Measurements from ENCODE around the gene SCRT2. TPM values are rescaled to one million over a fixed set of nuclear protein-coding genes. Genes with fewer than 3 reads are reported as not detected.

Gene SCRT2
- total and polyA plus RNA-seq, 2 of the 8 experiments (the other 6 are each of a cell fraction or from before 2014, with no cell fraction given): 0.12 to 0.34 TPM

DNA sequence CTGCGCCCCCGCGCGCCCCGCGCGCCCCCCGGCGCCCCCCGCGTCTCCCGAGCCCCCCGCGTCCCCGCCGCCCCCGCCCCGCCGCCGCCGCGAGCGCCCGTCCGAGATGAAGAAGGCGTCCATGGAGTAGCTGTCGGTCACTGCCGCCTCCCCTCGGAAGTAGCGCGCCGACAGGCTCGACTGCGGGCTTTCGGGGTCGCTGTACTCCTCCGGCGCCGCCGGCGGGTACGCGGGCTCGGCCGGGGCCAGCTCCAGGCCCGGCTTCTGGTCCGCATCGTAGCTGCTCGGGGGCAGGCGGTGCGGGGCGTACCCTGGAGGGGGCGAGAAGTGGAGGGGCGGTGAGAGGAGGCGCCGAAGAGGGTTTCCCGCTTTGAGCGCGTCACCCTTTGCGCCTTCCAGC lies 11.5 kb downstream of the SCRT2 start:
- CTCF ChIA-PET (ENCODE audit: partially characterized antibody): interaction anchor here (0.8 to 11.1 kb wide), 6 partner anchors 15 to 76 kb away, joined by 4 to 157 read pairs (median 14); partner anchors contain the start of genes SCRT2 and SRXN1
- no peak overlapping the region for H3K56ac ChIP-seq (replicated peaks; ENCODE audit: insufficient read length, low read depth, low read length)
- 0 out of 2 replicates have a peak overlapping the region, but pooled peaks have one; percentile 0 for H2AK5ac ChIP-seq (ENCODE audit: low read depth, low read length)
- no peak overlapping the region for H4K5ac ChIP-seq (ENCODE audit: insufficient read length, low read depth, low read length)
- H4K20me1 ChIP-seq (replicated peaks in 1 of 2; ENCODE audit: control insufficient read depth in 1 of 2, insufficient read depth in 2 of 2, low read length in 2 of 2): no peaks in the 10 kb centered on the region
- no peak overlapping the region for H3K14ac ChIP-seq (ENCODE audit: insufficient read length)
- no peak overlapping the region for H3K4me3 ChIP-seq (ENCODE audit: extremely low read depth in 1 of 4, insufficient read depth in 2 of 4, low read depth in 3 of 4, low read length in 4 of 4)
- H2BK120ac ChIP-seq (replicated peaks; ENCODE audit: low read depth, low read length): no peak overlapping the region
- no peak overlapping the region for H3K27ac ChIP-seq (ENCODE audit: low read depth, low read length)
- 0 out of 2 replicates have a peak overlapping the region, but pooled peaks have one; percentile 29 for H2BK5ac ChIP-seq (ENCODE audit: low read depth, low read length)
- no peak overlapping the region for H3K9ac ChIP-seq (replicated peaks in 1 of 4; ENCODE audit: extremely low read depth in 1 of 4, low read depth in 3 of 4, low read length in 3 of 4)
- H3K4me1 ChIP-seq (replicated peaks in 1 of 4; ENCODE audit: control insufficient read depth in 3 of 4, insufficient read depth in 4 of 4, low read length in 3 of 4): peaks cover 14 to 36% (median 28%) of the 10 kb centered on the region in 4 experiments
- H3K4me2 ChIP-seq (ENCODE audit: insufficient read depth in 1 of 2, low read depth in 2 of 2, low read length in 2 of 2): 0 out of 4 replicates have a peak overlapping the region, but pooled peaks of 1 of the 2 experiments have one; percentile 4
- H3K4ac ChIP-seq (replicated peaks; ENCODE audit: insufficient read length, low read depth, low read length): no peak overlapping the region
- no peak overlapping the region for H3K18ac ChIP-seq (ENCODE audit: extremely low read depth, low read length)
- no peaks in the 10 kb centered on the region for H3K79me2 ChIP-seq (ENCODE audit: control insufficient read depth in 1 of 2, insufficient read depth in 2 of 2, low read length in 2 of 2)
- no peak overlapping the region for H4K91ac ChIP-seq (replicated peaks; ENCODE audit: insufficient read length, low read length)
- WGBS, 2 experiments (ENCODE audit: extremely low coverage in 1 of 2, insufficient coverage in 1 of 2, insufficient read length in 1 of 2, insufficient replicate concordance in 2 of 2, low coverage in 1 of 2, low lambda C conversion rate in 2 of 2, missing lambda C conversion rate in 1 of 2): 57% methylated on average over 28 of the region's 60 CpGs; no CpG with 5 or more reads in 1 of the 2 experiments
- peak overlapping the region; percentile 86; the same call in 1 of the 2 replicates for H2BK12ac ChIP-seq (ENCODE audit: low read depth, low read length)
- peak overlapping the region; percentile 97; the same call in 1 of the 2 replicates for H2BK15ac ChIP-seq (ENCODE audit: low read length)
- POLR2A ChIA-PET (ENCODE audit: partially characterized antibody): interaction anchor here (0.9 to 4.5 kb wide), 8 partner anchors 9 to 73 kb away, joined by 3 to 19 read pairs (median 6); partner anchors contain the start of genes SCRT2 and SRXN1
- H3K36me3 ChIP-seq (ENCODE audit: control insufficient read depth in 2 of 4, insufficient read depth in 4 of 4, low read length in 3 of 4): no peaks in the 10 kb centered on the region
- no peak for FAIRE-seq
- DNase-seq (ENCODE audit: low read depth in 1 of 2, low spot score in 2 of 2): no peak
- TF ChIP-seq JUND (IDR thresholded peaks at IDR 0.05; ENCODE audit: low read length): no peak
- no peak for TF ChIP-seq SIX5 (IDR thresholded peaks at IDR 0.05; ENCODE audit: low read depth, low read length)
- peak; percentile 10 for TF ChIP-seq EZH2 (IDR thresholded peaks at IDR 0.05; ENCODE audit: low read depth, low read length, severe bottlenecking)
- peak; percentile 36; the same call in 1 of the 2 replicates for TF ChIP-seq SUZ12 (IDR thresholded peaks at IDR 0.05; ENCODE audit: low read length)
- TF ChIP-seq BCL11A (IDR thresholded peaks at IDR 0.05; ENCODE audit: low read depth in 2 of 2, low read length in 2 of 2): no peak
- H2AFZ ChIP-seq (ENCODE audit: low read length): no peak overlapping the region
- peaks cover 3% of the 10 kb centered on the region for H3K23me2 ChIP-seq (ENCODE audit: low read depth, low read length)
- no peaks in the 10 kb centered on the region for H3K79me1 ChIP-seq (ENCODE audit: low read depth, low read length)
- no peak overlapping the region for H4K8ac ChIP-seq (ENCODE audit: extremely low read depth, insufficient read depth, low read length)
- peak overlapping the region; percentile 40; the same call in 1 of the 2 replicates for H2BK20ac ChIP-seq (ENCODE audit: low read length)
- no peaks in the 10 kb centered on the region for H3K9me3 ChIP-seq (ENCODE audit: insufficient read depth in 2 of 2, low read depth in 1 of 2, low read length in 1 of 2)
- peaks cover 8 to 38% (median 26%) of the 10 kb centered on the region in 4 experiments for H3K27me3 ChIP-seq (replicated peaks in 1 of 4; ENCODE audit: control insufficient read depth in 3 of 4, extremely low read depth in 1 of 4, insufficient read depth in 3 of 4, low read length in 3 of 4)
- H3K23ac ChIP-seq (ENCODE audit: insufficient read length): no peak overlapping the region
